SK-N-SH (cell line): ENCODE results near the gene DIMT1.

Source experiments
- CHD2 ChIP-seq: fragments of 150-350 bp; IDR thresholded peaks from 2 replicates; pipeline ENCODE4 v1.6.1; 2018; ENCODE audit warnings: low read length; ENCODE audit not compliant: partially characterized antibody
- CTCF ChIP-seq: fragments of 200-600 bp; sonication (generic); IDR thresholded peaks from 2 replicates; pipeline ENCODE4 v1.6.1; 2017; ENCODE audit warnings: antibody characterized with exemption, mild to moderate bottlenecking, moderate library complexity
- EP300 ChIP-seq, 2 experiments: IDR thresholded peaks; 2 replicates each; pipeline versions ENCODE4 v1.4.0 to v1.6.1; 2012; ENCODE audit warnings: borderline replicate concordance in 1 of 2, low read depth in 1 of 2, low read length in 1 of 2
- EZH2phosphoT487 ChIP-seq: fragments of 200-600 bp; sonication (generic); IDR thresholded peaks from 2 replicates; pipeline ENCODE4 v1.6.1; 2017; ENCODE audit warnings: low read depth, mixed run types, mild to moderate bottlenecking, antibody characterized with exemption, moderate library complexity, borderline replicate concordance
- FOXM1 ChIP-seq: IDR thresholded peaks from 2 replicates; pipeline ENCODE4 v1.4.0; 2012; ENCODE audit warnings: low read depth, mild to moderate bottlenecking
- GABPA ChIP-seq: IDR thresholded peaks from 2 replicates; pipeline ENCODE4 v1.4.0; 2012; ENCODE audit warnings: low read depth, mild to moderate bottlenecking
- MAX ChIP-seq: IDR thresholded peaks from 2 replicates; pipeline ENCODE4 v1.4.0; 2012; ENCODE audit warnings: low read depth
- NRF1 ChIP-seq: IDR thresholded peaks from 2 replicates; pipeline ENCODE4 v1.6.1; 2012; ENCODE audit warnings: low read depth, mild to moderate bottlenecking, low read length
- POLR2AphosphoS5 ChIP-seq: IDR thresholded peaks from 2 replicates; pipeline ENCODE4 v1.6.1; 2012; ENCODE audit warnings: low read depth, low read length
- RAD21 ChIP-seq: IDR thresholded peaks from 2 replicates; pipeline ENCODE4 v1.6.1; 2012; ENCODE audit warnings: mild to moderate bottlenecking, low read length
- REST ChIP-seq: IDR thresholded peaks from 2 replicates; pipeline ENCODE4 v1.6.1; 2012; ENCODE audit warnings: mild to moderate bottlenecking, low read depth, low read length, moderate library complexity
- USF1 ChIP-seq: IDR thresholded peaks from 2 replicates; pipeline ENCODE4 v1.4.0; 2012; ENCODE audit warnings: low read depth, borderline replicate concordance
- YY1 ChIP-seq: IDR thresholded peaks from 2 replicates; pipeline ENCODE4 v1.4.0; 2012; ENCODE audit warnings: low read depth, mild to moderate bottlenecking

- TF ChIP-seq REST (no peak), RAD21 (no peak), CHD2 (no peak), NRF1 (no peak), CTCF (no peak), GABPA (no peak), EP300 (IDR thresholded peaks at IDR 0.05; ENCODE audit: borderline replicate concordance in 1 of 2, low read depth in 1 of 2, low read length in 1 of 2) (no peak), YY1 (no peak), POLR2AphosphoS5 (no peak), USF1 (no peak), EZH2phosphoT487 (no peak), MAX (no peak), FOXM1 (no peak)
These were observed 8.3 kb downstream of the DIMT1 start for GRCh38 chr5:62395210-62395950.
